ENCODE results near the gene LTBR. TPM values are rescaled to one million over a fixed set of nuclear protein-coding genes. Genes with fewer than 3 reads are reported as not detected.

LTBR gene
- total RNA-seq, 1 experiment from 2014 or later = 4.8 TPM

GRCh38 chr12:6424866-6425265 lies 40.9 kb downstream of the LTBR start:
- no peak overlapping the region for H3K18ac ChIP-seq (ENCODE audit: insufficient read length, low read depth, low read length)
- no peak overlapping the region for H2BK20ac ChIP-seq (ENCODE audit: low read depth, low read length, poor library complexity, severe bottlenecking)
- H3K4me2 ChIP-seq (ENCODE audit: insufficient read depth, insufficient read length, low read length) = no peak overlapping the region
- H2BK15ac ChIP-seq (ENCODE audit: low read depth, low read length) = no peak overlapping the region
- H3K79me2 ChIP-seq (ENCODE audit: insufficient read depth, low read length) = no peaks in the 10 kb centered on the region
- no peaks in the 10 kb centered on the region for H3K9me3 Mint-ChIP-seq
- H3K4me1 Mint-ChIP-seq = peaks cover 5% of the 10 kb centered on the region in 2 experiments
- no peak overlapping the region for H3K9ac ChIP-seq (ENCODE audit: extremely low read depth, insufficient read length, low read length)
- no peak overlapping the region for H4K8ac ChIP-seq (replicated peaks; ENCODE audit: insufficient read length, low read depth, low read length)
- H4K91ac ChIP-seq (ENCODE audit: insufficient read length, low read depth, low read length) = no peak overlapping the region
- H4K20me1 ChIP-seq (ENCODE audit: control insufficient read depth, insufficient read depth, insufficient read length) = no peaks in the 10 kb centered on the region
- no peak overlapping the region for H3K4me3 Mint-ChIP-seq
- DNase-seq = no peak
- H3K36me3 Mint-ChIP-seq (ENCODE audit: insufficient read depth in 1 of 3, low read depth in 3 of 3) = no peaks in the 10 kb centered on the region
- H3K9me3 ChIP-seq (ENCODE audit: control insufficient read depth, low read depth, low read length) = no peaks in the 10 kb centered on the region
- H3K27me3 Mint-ChIP-seq (ENCODE audit: low read depth) = peaks cover 6% of the 10 kb centered on the region
- H2BK5ac ChIP-seq (ENCODE audit: insufficient read length, low read length) = no peak overlapping the region
- no peaks in the 10 kb centered on the region for H3K27me3 ChIP-seq (ENCODE audit: insufficient read depth, low read length)
- no peak overlapping the region for H4K5ac ChIP-seq (ENCODE audit: insufficient read length, low read depth, low read length)
- no peak overlapping the region for H3K27ac ChIP-seq (ENCODE audit: insufficient read length, low read depth, low read length)
- no peak overlapping the region for H2AFZ ChIP-seq (ENCODE audit: low read length)
- no peaks in the 10 kb centered on the region for H3K4me1 ChIP-seq (ENCODE audit: insufficient read depth, low read length)
- no peak overlapping the region for H2BK12ac ChIP-seq (ENCODE audit: insufficient read length, low read depth, low read length)
- WGBS (ENCODE audit: extremely low coverage, insufficient read length, low lambda C conversion rate) = no CpG with 5 or more reads among the region's 8 CpGs
- no peak overlapping the region for H3K4ac ChIP-seq (ENCODE audit: low read depth, low read length)
- no peak overlapping the region for H3T11ph ChIP-seq (ENCODE audit: low read length)
- H2AK5ac ChIP-seq (ENCODE audit: insufficient read length, low read length) = no peak overlapping the region
- TF ChIP-seq, protein P1, sequence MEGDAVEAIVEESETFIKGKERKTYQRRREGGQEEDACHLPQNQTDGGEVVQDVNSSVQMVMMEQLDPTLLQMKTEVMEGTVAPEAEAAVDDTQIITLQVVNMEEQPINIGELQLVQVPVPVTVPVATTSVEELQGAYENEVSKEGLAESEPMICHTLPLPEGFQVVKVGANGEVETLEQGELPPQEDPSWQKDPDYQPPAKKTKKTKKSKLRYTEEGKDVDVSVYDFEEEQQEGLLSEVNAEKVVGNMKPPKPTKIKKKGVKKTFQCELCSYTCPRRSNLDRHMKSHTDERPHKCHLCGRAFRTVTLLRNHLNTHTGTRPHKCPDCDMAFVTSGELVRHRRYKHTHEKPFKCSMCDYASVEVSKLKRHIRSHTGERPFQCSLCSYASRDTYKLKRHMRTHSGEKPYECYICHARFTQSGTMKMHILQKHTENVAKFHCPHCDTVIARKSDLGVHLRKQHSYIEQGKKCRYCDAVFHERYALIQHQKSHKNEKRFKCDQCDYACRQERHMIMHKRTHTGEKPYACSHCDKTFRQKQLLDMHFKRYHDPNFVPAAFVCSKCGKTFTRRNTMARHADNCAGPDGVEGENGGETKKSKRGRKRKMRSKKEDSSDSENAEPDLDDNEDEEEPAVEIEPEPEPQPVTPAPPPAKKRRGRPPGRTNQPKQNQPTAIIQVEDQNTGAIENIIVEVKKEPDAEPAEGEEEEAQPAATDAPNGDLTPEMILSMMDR (conservative IDR thresholded peaks at IDR 0.05) = no peak
- no peak overlapping the region for H3K56ac ChIP-seq (ENCODE audit: insufficient read length, low read depth, low read length)
- no peaks in the 10 kb centered on the region for H3K23me2 ChIP-seq (ENCODE audit: insufficient read length, low read depth, low read length, poor library complexity, severe bottlenecking)
- no peak overlapping the region for H3K27ac Mint-ChIP-seq
- no peak overlapping the region for H3K23ac ChIP-seq (ENCODE audit: insufficient read length, low read depth, low read length)
- no peak overlapping the region for H2BK120ac ChIP-seq (ENCODE audit: low read depth, low read length, poor library complexity, severe bottlenecking)
- H3K14ac ChIP-seq (ENCODE audit: insufficient read depth, low read length) = no peak overlapping the region; the same call in 1 of the 2 replicates
- H3K79me1 ChIP-seq (ENCODE audit: insufficient read depth, low read depth, low read length, poor library complexity, severe bottlenecking) = no peaks in the 10 kb centered on the region

All from H9 (cell line).